ENCODE measurements around the gene HERC3.
"Not testable (repeated sequence)": the region's sequence is repeated elsewhere in the genome, so short reads cannot be mapped to it uniquely, and the experiment has no call there.

The HERC3 gene

GRCh38 chr4:88609387-88609786 is 17.1 kb downstream of the HERC3 start:
- DNase-seq (ENCODE audit: low read depth in 2 of 2), result no peak

- not testable (repeated sequence) for DNase-seq (ENCODE audit: low read depth in 2 of 2)
Observed at GRCh38 chr4:88609794-88610193, 17.5 kb downstream of the HERC3 start.

GRCh38 chr4:88610771-88611170 is 18.5 kb downstream of the HERC3 start:
- no peak for DNase-seq (ENCODE audit: low read depth in 2 of 2)

- DNase-seq (ENCODE audit: low read depth in 2 of 2), result no peak
Observed at GRCh38 chr4:88613417-88613875, 21.2 kb downstream of the HERC3 start.

- no peak for DNase-seq (ENCODE audit: low read depth in 2 of 2)
Observed at GRCh38 chr4:88614058-88614457, 21.8 kb downstream of the HERC3 start.

GRCh38 chr4:88616275-88617150 is 24.2 kb downstream of the HERC3 start:
- DNase-seq (ENCODE audit: low read depth in 2 of 2), result no peak

GRCh38 chr4:88618782-88619485 is 26.7 kb downstream of the HERC3 start:
- no peak for DNase-seq (ENCODE audit: low read depth in 2 of 2)

GRCh38 chr4:88619971-88620370 is 27.7 kb downstream of the HERC3 start:
- no peak for DNase-seq (ENCODE audit: low read depth in 2 of 2)

- no peak for DNase-seq (ENCODE audit: low read depth in 2 of 2)
Observed at GRCh38 chr4:88621763-88622327, 29.6 kb downstream of the HERC3 start.

- no peak for DNase-seq (ENCODE audit: low read depth in 2 of 2)
Observed at GRCh38 chr4:88623097-88623496, 30.8 kb downstream of the HERC3 start.

- no peak for DNase-seq (ENCODE audit: low read depth in 2 of 2)
Observed at GRCh38 chr4:88628746-88629145, 36.5 kb downstream of the HERC3 start.

GRCh38 chr4:88629826-88630225 is 37.5 kb downstream of the HERC3 start:
- DNase-seq (ENCODE audit: low read depth in 2 of 2), result no peak

GRCh38 chr4:88630756-88631155 is 38.5 kb downstream of the HERC3 start:
- no peak for DNase-seq (ENCODE audit: low read depth in 2 of 2)

- no peak for DNase-seq (ENCODE audit: low read depth in 2 of 2)
Observed at GRCh38 chr4:88643932-88644331, 51.7 kb downstream of the HERC3 start.

GRCh38 chr4:88645994-88646393 is 53.7 kb downstream of the HERC3 start:
- no peak for DNase-seq (ENCODE audit: low read depth in 2 of 2)

GRCh38 chr4:88646528-88647280 is 54.4 kb downstream of the HERC3 start:
- no peak for DNase-seq (ENCODE audit: low read depth in 2 of 2)

GRCh38 chr4:88649716-88650115 is 57.4 kb downstream of the HERC3 start:
- DNase-seq (ENCODE audit: low read depth in 2 of 2), result no peak

GRCh38 chr4:88653371-88653946 is 61.2 kb downstream of the HERC3 start:
- no peak for DNase-seq (ENCODE audit: low read depth in 2 of 2)

- DNase-seq (ENCODE audit: low read depth in 2 of 2), result no peak
Observed at GRCh38 chr4:88655226-88655625, 62.9 kb downstream of the HERC3 start.

GRCh38 chr4:88659055-88659889 is 67.0 kb downstream of the HERC3 start:
- DNase-seq (ENCODE audit: low read depth in 2 of 2), result peak in 1 of 2 donors; percentile 7

- DNase-seq (ENCODE audit: low read depth in 2 of 2), result no peak
Observed at GRCh38 chr4:88659890-88660208, 67.6 kb downstream of the HERC3 start.

Data from stimulated activated CD4-positive, alpha-beta T cell treated with anti-CD3 and anti-CD28 coated beads, Interleukin-15, amount 100 ng/mL, for 48 hours (primary cell).